ENCODE measurements around the gene MED23.

DNA sequence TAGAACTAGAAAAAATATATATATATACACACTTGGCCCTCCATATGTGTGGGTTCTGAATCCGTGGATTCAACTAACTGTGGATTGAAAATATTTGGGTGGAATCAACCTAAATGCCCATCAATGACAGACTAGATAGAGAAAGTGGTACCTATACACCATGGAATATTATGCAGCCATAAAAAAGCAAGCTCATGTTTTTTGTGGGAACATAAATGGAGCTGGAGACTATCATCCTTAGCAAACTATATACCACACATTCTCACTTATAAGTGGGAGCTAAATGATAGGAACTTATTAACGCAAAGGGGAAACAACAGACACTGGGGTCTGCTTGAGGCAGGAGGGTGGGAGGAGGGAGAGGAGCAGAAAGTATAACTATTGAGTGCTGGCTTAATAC is 45.1 kb upstream of the MED23 start:
- TF ChIP-seq, protein P1, sequence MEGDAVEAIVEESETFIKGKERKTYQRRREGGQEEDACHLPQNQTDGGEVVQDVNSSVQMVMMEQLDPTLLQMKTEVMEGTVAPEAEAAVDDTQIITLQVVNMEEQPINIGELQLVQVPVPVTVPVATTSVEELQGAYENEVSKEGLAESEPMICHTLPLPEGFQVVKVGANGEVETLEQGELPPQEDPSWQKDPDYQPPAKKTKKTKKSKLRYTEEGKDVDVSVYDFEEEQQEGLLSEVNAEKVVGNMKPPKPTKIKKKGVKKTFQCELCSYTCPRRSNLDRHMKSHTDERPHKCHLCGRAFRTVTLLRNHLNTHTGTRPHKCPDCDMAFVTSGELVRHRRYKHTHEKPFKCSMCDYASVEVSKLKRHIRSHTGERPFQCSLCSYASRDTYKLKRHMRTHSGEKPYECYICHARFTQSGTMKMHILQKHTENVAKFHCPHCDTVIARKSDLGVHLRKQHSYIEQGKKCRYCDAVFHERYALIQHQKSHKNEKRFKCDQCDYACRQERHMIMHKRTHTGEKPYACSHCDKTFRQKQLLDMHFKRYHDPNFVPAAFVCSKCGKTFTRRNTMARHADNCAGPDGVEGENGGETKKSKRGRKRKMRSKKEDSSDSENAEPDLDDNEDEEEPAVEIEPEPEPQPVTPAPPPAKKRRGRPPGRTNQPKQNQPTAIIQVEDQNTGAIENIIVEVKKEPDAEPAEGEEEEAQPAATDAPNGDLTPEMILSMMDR (conservative IDR thresholded peaks at IDR 0.05; ENCODE audit: low read length), result no peak
- TF ChIP-seq EZH2phosphoT487 (IDR thresholded peaks at IDR 0.05; ENCODE audit: borderline replicate concordance), result no peak

All from Loucy (cell line).